ENCODE results near the gene MTOR.

DNA sequence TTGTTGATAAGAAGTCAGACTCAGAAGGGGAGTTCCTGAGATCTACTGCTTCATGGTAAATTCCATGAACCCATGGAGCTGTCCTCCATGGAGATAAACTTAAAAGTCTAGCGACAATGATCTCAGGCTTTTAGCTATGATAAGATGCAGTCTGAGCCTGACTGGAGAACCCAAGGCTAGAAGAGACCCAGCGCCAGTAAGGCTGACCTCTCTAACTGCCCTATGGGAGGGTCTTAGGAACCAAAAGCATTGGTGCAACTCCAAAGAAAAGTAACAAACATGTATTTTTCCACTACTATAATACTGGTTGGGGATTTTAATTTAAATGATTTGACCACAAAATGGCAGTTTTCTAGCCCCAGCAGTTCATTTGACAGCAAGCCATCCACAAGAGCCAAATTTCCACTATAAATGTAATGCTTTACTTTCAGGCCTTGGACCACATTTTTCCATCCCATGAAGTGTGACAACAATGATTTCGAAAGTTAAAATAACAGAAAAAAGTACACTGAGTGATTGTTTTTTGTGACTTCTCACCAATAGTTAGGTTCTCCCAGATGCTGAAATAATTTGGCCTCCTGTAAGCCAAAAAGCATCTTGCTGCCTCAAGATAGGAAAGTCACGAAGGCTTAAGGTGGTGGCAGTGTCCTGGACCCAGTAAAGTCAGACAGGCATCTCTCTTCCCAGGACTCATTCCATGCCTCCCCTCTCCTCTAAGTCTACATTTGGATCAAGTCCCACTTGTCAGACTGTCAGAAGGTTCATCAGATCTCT, 119.5 kb downstream of the MTOR start:
- TF ChIP-seq CTCF (IDR thresholded peaks at IDR 0.05; ENCODE audit: poor library complexity) (no peak), EZH2phosphoT487 (IDR thresholded peaks at IDR 0.05; ENCODE audit: low read depth, severe bottlenecking, unreplicated experiment) (no peak), EZH2 (IDR thresholded peaks at IDR 0.05; ENCODE audit: borderline replicate concordance) (no peak)
